Progenitor cell of endocrine pancreas (in vitro differentiated cells): ENCODE data around the gene PCBP3. TPM values are rescaled to one million over a fixed set of nuclear protein-coding genes. Genes with fewer than 3 reads are reported as not detected.
"Not testable (repeated sequence)": the region's sequence is repeated elsewhere in the genome, so short reads cannot be mapped to it uniquely, and the experiment has no call there.

Experiments used
- DNase-seq: peaks from one replicate; pipeline ENCODE4 v3.0.0; 2021; ENCODE audit warnings: low spot score; ENCODE audit not compliant: unreplicated experiment
- H3K27ac Mint-ChIP-seq: 2 replicates; pipeline ENCODE4 v1.8.0; 2021; ENCODE audit warnings: mild to moderate bottlenecking, moderate library complexity, mixed read lengths
- H3K27me3 Mint-ChIP-seq: 2 replicates; pipeline ENCODE4 v1.8.0; 2021; ENCODE audit warnings: mixed read lengths
- H3K36me3 Mint-ChIP-seq: 2 replicates; pipeline ENCODE4 v1.8.0; 2022; ENCODE audit warnings: mixed read lengths; ENCODE audit not compliant: insufficient read depth
- H3K4me1 Mint-ChIP-seq: 2 replicates; pipeline ENCODE4 v1.8.0; 2021; ENCODE audit warnings: low read depth, mixed read lengths
- H3K4me3 Mint-ChIP-seq: 2 replicates; pipeline ENCODE4 v1.8.0; 2021; ENCODE audit warnings: low read depth, mild to moderate bottlenecking, moderate library complexity, mixed read lengths
- H3K9me3 Mint-ChIP-seq: 2 replicates; pipeline ENCODE4 v1.8.0; 2021; ENCODE audit warnings: low read depth, mixed read lengths
- CTCF ChIP-seq: fragments of 200-600 bp; sonication (generic); IDR thresholded peaks from one replicate; pipeline ENCODE4 v1.5.0; 2021; ENCODE audit warnings: antibody characterized with exemption, mild to moderate bottlenecking; ENCODE audit not compliant: unreplicated experiment
- total RNA-seq: library from RNA; stranded (reverse); gene quantifications from 2 replicates; pipeline ENCODE4 v1.2.1, GENCODE V29; 2021

The PCBP3 gene
- total RNA-seq, 1 donor from 2014 or later: 3.7 TPM

GRCh38 chr21:45611296-45611695, 32.2 kb upstream of the PCBP3 start:
- TF ChIP-seq CTCF: no peak
- Mint-ChIP-seq H3K4me1 (peaks cover 4% of the 10 kb centered on the region), H3K4me3 (no peak overlapping the region), H3K36me3 (no peaks in the 10 kb centered on the region), H3K27ac (no peak overlapping the region), H3K9me3 (no peaks in the 10 kb centered on the region), H3K27me3 (peaks cover 43% of the 10 kb centered on the region)
- no peak for DNase-seq

- DNase-seq: no peak
- no peaks in the 10 kb centered on the region for H3K36me3 Mint-ChIP-seq
- TF ChIP-seq CTCF: no peak
- peaks cover 41% of the 10 kb centered on the region for H3K27me3 Mint-ChIP-seq
- H3K4me3 Mint-ChIP-seq: no peak overlapping the region
- H3K4me1 Mint-ChIP-seq: peaks cover 4% of the 10 kb centered on the region
- H3K27ac Mint-ChIP-seq: no peak overlapping the region
- no peaks in the 10 kb centered on the region for H3K9me3 Mint-ChIP-seq
Measured at GRCh38 chr21:45611939-45612664, 31.4 kb upstream of the PCBP3 start.

DNA sequence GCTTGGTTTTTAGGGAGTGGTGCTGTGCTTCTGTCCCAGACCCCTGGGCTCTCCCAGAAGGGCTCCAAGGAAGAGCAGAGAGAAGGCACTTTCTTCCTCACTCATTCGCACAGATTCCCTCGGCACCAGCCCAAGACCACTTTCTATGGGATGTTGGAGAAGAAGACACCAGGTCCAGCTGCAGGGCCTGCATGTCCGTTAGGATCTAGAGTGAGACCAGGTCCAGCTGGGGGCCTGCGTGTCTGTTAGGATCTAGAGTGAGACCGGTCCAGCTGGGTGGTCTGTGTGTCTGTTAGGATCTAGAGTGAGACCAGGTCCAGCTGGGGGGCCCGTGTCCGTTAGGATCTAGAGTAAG, 30.9 kb upstream of the PCBP3 start:
- DNase-seq, H3K4me1 Mint-ChIP-seq, H3K4me3 Mint-ChIP-seq, H3K27ac Mint-ChIP-seq, H3K9me3 Mint-ChIP-seq, H3K36me3 Mint-ChIP-seq: not testable (repeated sequence)
- peaks cover 41% of the 10 kb centered on the region for H3K27me3 Mint-ChIP-seq

DNA sequence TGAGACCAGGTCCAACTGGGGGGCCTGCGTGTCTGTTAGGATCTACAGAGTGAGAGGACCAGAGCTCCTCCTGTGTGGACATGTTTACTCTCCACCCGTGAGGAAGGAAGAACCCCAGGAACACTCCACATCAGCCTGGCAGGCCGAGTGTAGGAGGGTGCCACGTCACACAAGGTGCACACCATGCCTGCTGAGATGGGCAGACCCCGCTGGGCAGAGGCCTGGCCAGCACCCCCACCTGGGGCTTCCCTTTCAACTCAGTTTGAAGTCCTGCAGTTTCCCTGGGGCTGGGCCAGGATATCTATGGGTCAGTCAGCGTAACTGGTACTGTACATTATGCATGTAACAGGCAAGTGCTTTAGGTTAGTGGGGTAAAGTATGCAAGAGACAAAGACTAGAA, 30.1 kb upstream of the PCBP3 start:
- Mint-ChIP-seq H3K27ac (no peak overlapping the region), H3K27me3 (peaks cover 42% of the 10 kb centered on the region), H3K9me3 (no peaks in the 10 kb centered on the region), H3K4me1 (peaks cover 4% of the 10 kb centered on the region), H3K36me3 (no peaks in the 10 kb centered on the region), H3K4me3 (no peak overlapping the region)
- DNase-seq: no peak
- no peak for TF ChIP-seq CTCF

GRCh38 chr21:45613881-45614280, 29.6 kb upstream of the PCBP3 start:
- Mint-ChIP-seq H3K4me1 (peaks cover 4% of the 10 kb centered on the region), H3K27ac (no peak overlapping the region), H3K27me3 (peaks cover 37% of the 10 kb centered on the region), H3K9me3 (no peaks in the 10 kb centered on the region), H3K36me3 (no peaks in the 10 kb centered on the region), H3K4me3 (no peak overlapping the region)
- no peak for DNase-seq
- no peak for TF ChIP-seq CTCF

DNA sequence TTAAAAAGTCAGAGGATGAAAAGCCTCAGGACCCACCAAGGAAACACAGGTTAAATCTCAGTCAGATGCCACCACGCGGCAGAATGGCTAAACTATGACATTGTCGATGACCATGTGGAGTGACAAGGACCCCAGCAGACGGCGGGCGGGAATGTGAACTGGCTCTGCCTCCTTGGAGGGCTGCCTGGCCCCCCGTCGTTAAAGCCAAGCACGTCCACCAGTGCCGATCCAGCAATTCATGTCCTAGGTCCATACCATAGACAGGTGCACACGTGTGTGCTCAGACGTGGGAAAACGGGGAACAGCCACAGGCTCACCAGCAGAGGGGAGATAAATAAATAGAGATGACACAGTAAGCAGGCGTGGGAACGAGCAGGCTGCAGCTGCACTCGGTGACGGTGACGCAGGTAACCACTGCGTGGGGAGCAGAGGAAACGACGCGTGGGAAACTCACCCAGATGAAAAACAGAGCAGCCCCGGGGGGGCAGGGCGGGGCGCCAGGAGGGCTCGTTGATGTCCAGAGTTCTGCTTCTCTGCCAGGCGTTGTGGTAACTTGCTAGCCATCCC, 28.3 kb upstream of the PCBP3 start:
- Mint-ChIP-seq H3K4me1 (peaks cover 4% of the 10 kb centered on the region), H3K36me3 (no peaks in the 10 kb centered on the region), H3K9me3 (no peaks in the 10 kb centered on the region), H3K27ac (no peak overlapping the region), H3K4me3 (no peak overlapping the region), H3K27me3 (peaks cover 37% of the 10 kb centered on the region)
- TF ChIP-seq CTCF: no peak
- no peak for DNase-seq
